Measurements from ENCODE around the gene UPK3BL1. TPM values are rescaled to one million over a fixed set of nuclear protein-coding genes. Genes with fewer than 3 reads are reported as not detected.

Gene UPK3BL1
- total and polyA plus RNA-seq, 2 experiments from 2014 or later: 60.5 to 72.5 TPM

Other genes starting within 250 kb of the UPK3BL1 start
- 46.9 and 60.1 TPM in 2 replicates for gene PRKRIP1, start 246.4 kb downstream of the UPK3BL1 start, total RNA-seq
- gene PRKRIP1, start 246.4 kb downstream of the UPK3BL1 start, polyA plus RNA-seq: 60.0 and 76.3 TPM in 2 replicates
- gene ORAI2, start 209.2 kb downstream of the UPK3BL1 start, total RNA-seq: 20.4 and 31.0 TPM in 2 replicates
- gene ORAI2, start 209.2 kb downstream of the UPK3BL1 start, polyA plus RNA-seq: 23.0 and 25.5 TPM in 2 replicates
- gene ALKBH4, start 177.9 kb downstream of the UPK3BL1 start, total RNA-seq: 31.8 and 82.4 TPM in 2 replicates
- 26.7 and 31.7 TPM in 2 replicates for gene ALKBH4, start 177.9 kb downstream of the UPK3BL1 start, polyA plus RNA-seq
- gene LRWD1, start 177.8 kb downstream of the UPK3BL1 start, total RNA-seq: 34.9 and 46.0 TPM in 2 replicates
- gene LRWD1, start 177.8 kb downstream of the UPK3BL1 start, polyA plus RNA-seq: 26.8 and 27.6 TPM in 2 replicates
- gene POLR2J, start 163.9 kb downstream of the UPK3BL1 start, total RNA-seq: 31.8 and 65.3 TPM in 2 replicates
- 92.3 and 121 TPM in 2 replicates for gene POLR2J, start 163.9 kb downstream of the UPK3BL1 start, polyA plus RNA-seq
- 4.7 and 15.1 TPM in 2 replicates for gene RASA4B, start 125.0 kb downstream of the UPK3BL1 start, total RNA-seq
- 8.5 and 15.1 TPM in 2 replicates for gene RASA4B, start 125.0 kb downstream of the UPK3BL1 start, polyA plus RNA-seq
- gene UPK3BL2, start 99.1 kb downstream of the UPK3BL1 start, total RNA-seq: 10.0 and 23.9 TPM in 2 replicates
- 29.7 and 31.2 TPM in 2 replicates for gene UPK3BL2, start 99.1 kb downstream of the UPK3BL1 start, polyA plus RNA-seq
- not detected in 2 replicates for gene SPDYE2, start 91.6 kb downstream of the UPK3BL1 start, total RNA-seq
- 8.5 and 12.5 TPM in 2 replicates for gene SPDYE2, start 91.6 kb downstream of the UPK3BL1 start, polyA plus RNA-seq
- 21.5 and 50.3 TPM in 2 replicates for gene POLR2J3, start 70.2 kb downstream of the UPK3BL1 start, total RNA-seq
- 152 and 153 TPM in 2 replicates for gene POLR2J3, start 70.2 kb downstream of the UPK3BL1 start, polyA plus RNA-seq
- gene RASA4, start 26.0 kb downstream of the UPK3BL1 start, total RNA-seq: 11.7 and 37.1 TPM in 2 replicates
- gene RASA4, start 26.0 kb downstream of the UPK3BL1 start, polyA plus RNA-seq: 15.1 and 53.1 TPM in 2 replicates
- not detected in 2 replicates for gene SPDYE2B, start 7.5 kb upstream of the UPK3BL1 start, total RNA-seq
- gene SPDYE2B, start 7.5 kb upstream of the UPK3BL1 start, polyA plus RNA-seq: 0.43 and 0.72 TPM in 2 replicates
- gene POLR2J2, start 28.9 kb upstream of the UPK3BL1 start, total RNA-seq: 2.4 and 5.0 TPM in 2 replicates
- 27.7 and 32.6 TPM in 2 replicates for gene POLR2J2, start 28.9 kb upstream of the UPK3BL1 start, polyA plus RNA-seq
- 14.9 and 32.4 TPM in 2 replicates for gene FAM185A, start 106.2 kb upstream of the UPK3BL1 start, total RNA-seq
- gene FAM185A, start 106.2 kb upstream of the UPK3BL1 start, polyA plus RNA-seq: 10.5 and 12.1 TPM in 2 replicates

All from cardiac muscle cell (in vitro differentiated cells and primary cell).